Ascending aorta (tissue), 2 donors: ENCODE data around the gene MLLT11. TPM values are rescaled to one million over a fixed set of nuclear protein-coding genes. Genes with fewer than 3 reads are reported as not detected.

Source experiments
- DNase-seq, 2 donors: peaks; one replicate each; pipeline ENCODE4 v3.0.0-alpha.2; 2019; ENCODE audit warnings: low spot score in 2 of 2
- H3K27ac ChIP-seq, 2 donors: fragments of 200-600 bp; sonication (generic); one replicate each; pipeline ENCODE4 v1.5.1; 2016 to 2017; ENCODE audit warnings: mild to moderate bottlenecking in 1 of 2
- H3K27me3 ChIP-seq: fragments of 200-600 bp; sonication (generic); one replicate; pipeline ENCODE4 v1.5.1; 2017
- H3K36me3 ChIP-seq, 2 donors: fragments of 200-600 bp; sonication (generic); one replicate each; pipeline ENCODE4 v1.5.1; 2016
- H3K4me1 ChIP-seq, 2 donors: fragments of 200-600 bp; sonication (generic); one replicate each; pipeline ENCODE4 v1.5.1; 2016 to 2017; ENCODE audit warnings: mild to moderate bottlenecking in 1 of 2
- H3K4me3 ChIP-seq, 2 donors: fragments of 200-600 bp; sonication (generic); one replicate each; pipeline ENCODE4 v1.5.1; 2016 to 2017; ENCODE audit warnings: mild to moderate bottlenecking in 1 of 2
- H3K9me3 ChIP-seq, 2 donors: fragments of 200-600 bp; sonication (generic); one replicate each; pipeline ENCODE4 v1.5.1; 2016
- CTCF ChIP-seq, 3 experiments: fragments of 200-600 bp in 2 of 3; fragments of 450-650 bp in 1 of 3; sonication (generic) in 2 of 3; IDR thresholded peaks; one replicate each; pipeline ENCODE4 v1.5.1; 2016 to 2019; ENCODE audit warnings: antibody characterized with exemption in 3 of 3, mild to moderate bottlenecking in 1 of 3, moderate library complexity in 1 of 3
- intact Hi-C: fragments of 100-400 bp; cut with DNase I; formaldehyde crosslinking; loops from one replicate; pipeline ENCODE4 v1.15.1; 2023
- total RNA-seq: library from RNA; depleted of rRNA; stranded (reverse); fragments of >200 nt; gene quantifications from one replicate; pipeline ENCODE4 v1.1.0, GENCODE V29; 2016

The MLLT11 gene
- total RNA-seq, 1 donor from 2014 or later: 3.6 TPM

GRCh38 chr1:151058692-151059091 is 1.5 kb upstream of the MLLT11 start:
- no peaks in the 10 kb centered on the region for H3K27me3 ChIP-seq
- H3K27ac ChIP-seq: peak overlapping the region; percentile 96
- intact Hi-C loops: loop anchor here (1.0 to 5.0 kb wide), 4 partner anchors 12 to 181 kb away; partner anchors contain the start of genes ARNT, GABPB2 and PRUNE1
- no peak for TF ChIP-seq CTCF (IDR thresholded peaks at IDR 0.05)
- H3K4me3 ChIP-seq: peak overlapping the region; percentile 83 to 93
- H3K4me1 ChIP-seq: peaks cover 0 to 37% of the 10 kb centered on the region in 2 donors
- peaks cover 25 to 31% of the 10 kb centered on the region in 2 donors for H3K36me3 ChIP-seq
- no peak for DNase-seq
- H3K9me3 ChIP-seq: no peaks in the 10 kb centered on the region

DNA sequence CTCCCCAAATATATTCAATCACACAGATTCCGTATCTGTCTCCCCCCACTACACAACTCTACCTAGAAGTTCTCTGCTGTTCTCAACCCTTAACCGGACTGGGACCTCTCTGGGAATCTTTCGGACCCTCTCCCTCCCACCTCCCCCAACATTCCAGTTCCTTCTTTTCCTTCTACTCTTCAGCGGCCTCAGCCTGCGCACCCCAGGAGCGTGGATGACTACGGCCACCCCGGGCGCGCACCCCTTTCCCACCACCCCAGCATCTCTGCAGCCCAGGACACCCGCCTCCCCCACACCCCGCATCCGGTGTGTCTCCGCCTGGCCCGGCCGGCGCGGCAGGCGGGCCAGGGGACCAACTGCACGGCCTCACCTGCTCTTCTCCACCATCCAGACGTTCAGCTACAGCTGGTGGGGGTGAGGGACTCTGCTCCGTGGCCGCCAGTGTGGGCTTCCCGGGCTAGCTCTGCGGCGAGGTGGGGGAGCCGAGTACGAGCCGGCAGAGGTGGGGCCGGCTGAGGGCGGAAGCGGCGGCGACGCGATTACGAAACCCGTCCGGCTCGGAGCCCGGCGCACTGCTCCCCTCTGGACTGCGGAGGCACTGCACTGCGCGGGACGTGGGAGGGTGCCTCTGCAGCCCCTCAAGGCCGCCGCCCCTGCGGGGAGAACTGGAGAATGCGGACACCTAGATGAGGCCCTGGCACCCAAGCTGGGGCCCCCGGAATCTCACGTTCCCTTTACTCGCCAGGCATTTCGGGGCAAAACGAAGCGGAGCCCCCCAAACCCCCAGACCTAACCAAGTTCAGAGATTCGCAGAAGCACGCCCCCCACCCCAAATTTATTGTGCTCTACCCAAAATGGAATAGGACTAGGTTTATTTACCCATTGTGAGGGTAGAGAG is 839 bp upstream of the MLLT11 start, which contains the start of gene CDC42SE1:
TSS of gene CDC42SE1 (minus strand) at position 514 of the 898 bp plus-strand sequence. CDS start 3,892 bp downstream, outside the sequence.
- DNase-seq: peak in 1 of 2 donors; percentile 92
- Histone ChIP-seq H3K4me1 (peaks cover 0 to 37% of the 10 kb centered on the region in 2 donors), H3K4me3 (peak within 1 kb of the TSS; percentile 83 to 93), H3K27ac (peak within 1 kb of the TSS; percentile 96), H3K36me3 (peaks cover 18 to 24% of the 10 kb centered on the region in 2 donors), H3K9me3 (no peaks in the 10 kb centered on the region), H3K27me3 (no peaks in the 10 kb centered on the region)
- intact Hi-C loops: loop anchor here (1.0 to 5.0 kb wide), 4 partner anchors 11 to 182 kb away; partner anchors contain the start of genes ARNT, GABPB2 and PRUNE1
- peak; percentile 75 to 96 (median 89) for TF ChIP-seq CTCF (IDR thresholded peaks at IDR 0.05)

DNA sequence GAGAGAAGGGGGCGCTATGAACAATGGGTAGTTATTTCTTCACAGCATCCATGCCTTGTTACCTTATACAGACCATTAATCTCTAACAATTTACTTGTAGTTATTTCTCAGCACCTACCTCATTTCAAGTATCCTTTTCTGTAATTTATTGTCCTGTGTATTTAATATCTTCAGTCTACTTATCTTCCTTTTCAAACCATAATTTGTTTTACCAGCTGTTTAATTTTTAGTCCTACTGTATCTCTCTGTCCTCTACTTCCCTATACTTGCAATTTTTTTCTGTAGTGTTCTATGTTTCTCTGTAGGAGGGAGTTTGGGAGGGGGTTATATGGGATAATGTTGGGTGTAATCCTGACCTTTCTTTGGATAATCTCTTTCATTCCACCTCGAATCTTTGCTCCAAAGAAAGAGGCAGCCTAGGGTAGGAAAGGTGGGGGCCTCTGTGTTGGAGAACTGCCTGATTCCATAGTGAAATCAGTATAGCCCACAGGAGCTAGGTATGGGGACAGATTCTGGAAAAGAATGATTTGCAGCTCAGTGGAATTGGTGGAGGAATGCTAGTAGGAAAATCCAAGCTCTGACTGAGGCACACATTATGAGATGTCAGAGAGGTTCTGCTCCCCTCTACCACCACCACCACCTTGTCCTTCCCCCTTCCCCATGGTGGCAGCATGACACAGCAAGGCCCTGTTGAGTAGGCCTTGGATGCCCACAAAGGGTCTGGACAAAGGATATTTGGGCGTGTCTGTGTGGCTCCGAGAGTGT is 642 bp downstream of the MLLT11 start:
- TF ChIP-seq CTCF (IDR thresholded peaks at IDR 0.05): no peak
- H3K9me3 ChIP-seq: no peaks in the 10 kb centered on the region
- H3K36me3 ChIP-seq: peaks cover 3 to 9% of the 10 kb centered on the region in 2 donors
- no peak for DNase-seq
- H3K27ac ChIP-seq: peak overlapping the region; percentile 96
- H3K27me3 ChIP-seq: no peaks in the 10 kb centered on the region
- peak overlapping the region; percentile 83 to 93 for H3K4me3 ChIP-seq
- intact Hi-C loops: no loop called here
- peaks cover 0 to 34% of the 10 kb centered on the region in 2 donors for H3K4me1 ChIP-seq

DNA sequence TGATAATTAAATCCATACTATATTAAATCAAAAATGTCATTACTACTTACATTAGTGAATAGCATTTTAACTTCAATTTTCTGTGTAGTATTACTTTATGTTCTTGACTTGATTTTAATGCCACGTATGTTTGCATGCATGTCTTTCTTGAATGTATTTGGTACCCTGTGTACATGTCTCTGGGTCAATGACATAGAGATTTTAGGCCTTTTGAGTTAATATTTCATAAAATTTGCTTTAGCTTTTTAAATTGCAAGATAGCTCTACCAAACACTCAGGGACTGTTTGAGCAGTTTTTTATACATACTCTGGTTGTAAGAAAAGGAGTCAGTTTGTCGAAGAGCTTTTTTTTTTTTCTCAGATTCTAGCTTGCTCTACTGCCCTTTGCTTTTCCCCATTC is 1.5 kb downstream of the MLLT11 start:
- no peaks in the 10 kb centered on the region for H3K27me3 ChIP-seq
- DNase-seq: no peak
- peak overlapping the region in 1 of 2 donors; percentile 93 for H3K4me3 ChIP-seq
- peak overlapping the region; percentile 73 to 96 for H3K27ac ChIP-seq
- intact Hi-C loops: no loop called here
- H3K4me1 ChIP-seq: peaks cover 0 to 25% of the 10 kb centered on the region in 2 donors
- no peak for TF ChIP-seq CTCF (IDR thresholded peaks at IDR 0.05)
- no peaks in the 10 kb centered on the region for H3K9me3 ChIP-seq
- H3K36me3 ChIP-seq: peaks cover 0 to 2% of the 10 kb centered on the region in 2 donors

DNA sequence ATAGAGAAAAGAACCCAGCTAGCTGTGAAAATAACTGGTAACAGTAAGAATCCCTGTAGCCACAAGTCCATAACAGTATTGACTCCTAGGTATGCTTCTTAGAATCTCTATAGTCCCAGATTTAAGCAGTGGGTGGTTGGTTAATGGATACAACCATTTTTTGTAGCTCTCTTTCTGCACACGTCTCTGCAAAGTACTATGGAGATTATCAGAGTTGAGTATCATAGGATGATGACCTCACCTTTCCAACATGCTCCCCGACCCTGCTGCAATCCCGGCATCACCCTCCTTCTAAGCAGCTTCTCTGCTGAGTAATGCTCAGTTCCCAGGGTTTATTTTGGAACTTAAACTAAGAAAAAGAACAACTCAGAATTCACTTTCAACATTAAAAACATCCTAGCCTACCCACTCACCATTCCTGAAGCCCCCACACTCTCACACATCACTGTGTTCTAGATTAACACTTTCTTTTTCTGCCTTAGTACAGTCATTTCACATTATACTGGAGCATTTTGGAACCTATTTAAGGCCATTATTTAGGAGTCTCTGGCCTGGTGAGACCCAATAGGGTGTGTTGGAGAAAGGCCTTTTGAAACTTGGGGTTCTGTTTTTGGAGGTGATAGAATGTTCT is 2.7 kb downstream of the MLLT11 start:
- Histone ChIP-seq H3K27ac (peak overlapping the region; percentile 73), H3K4me1 (peaks cover 0 to 16% of the 10 kb centered on the region in 2 donors), H3K4me3 (peak overlapping the region in 1 of 2 donors; percentile 9), H3K9me3 (no peaks in the 10 kb centered on the region), H3K36me3 (no peaks in the 10 kb centered on the region), H3K27me3 (no peaks in the 10 kb centered on the region)
- TF ChIP-seq CTCF (IDR thresholded peaks at IDR 0.05): no peak
- DNase-seq: peak in 1 of 2 donors; percentile 72
- intact Hi-C loops: no loop called here
